RWPE2 (cell line): ENCODE results near the gene SLC23A1.

Experiments used
- ATAC-seq: fragments of 200-7000 bp; cut with Tn5 transposase; 3 replicates; pipeline ENCODE4 v1.9.1; 2021; ENCODE audit warnings: low read depth
- DNase-seq: peaks from one replicate; pipeline ENCODE4 v3.0.0-alpha.2; 2020; ENCODE audit warnings: low spot score
- H3K27ac ChIP-seq: fragments of 450-650 bp; 2 replicates; pipeline ENCODE4 v1.5.1; 2017; ENCODE audit warnings: mild to moderate bottlenecking; ENCODE audit not compliant: poor library complexity, severe bottlenecking
- H3K27me3 ChIP-seq: fragments of 250-450 bp; sonication (Bioruptor Pico); 2 replicates; pipeline ENCODE4 v1.5.1; 2021; ENCODE audit warnings: mild to moderate bottlenecking, moderate library complexity; ENCODE audit not compliant: insufficient read depth, poor library complexity, severe bottlenecking
- H3K36me3 ChIP-seq: fragments of 250-450 bp; sonication (Bioruptor Pico); 2 replicates; pipeline ENCODE4 v1.5.1; 2020; ENCODE audit warnings: low read depth, mild to moderate bottlenecking, moderate library complexity
- H3K4me1 ChIP-seq: fragments of 250-450 bp; sonication (Bioruptor Pico); 2 replicates; pipeline ENCODE4 v1.5.1; 2021; ENCODE audit warnings: mild to moderate bottlenecking, moderate library complexity; ENCODE audit not compliant: insufficient read depth, poor library complexity, severe bottlenecking
- H3K4me3 ChIP-seq: fragments of 250-450 bp; sonication (Bioruptor Pico); 2 replicates; pipeline ENCODE4 v1.5.1; 2021; ENCODE audit warnings: mild to moderate bottlenecking, moderate library complexity; ENCODE audit not compliant: severe bottlenecking
- H3K9me3 ChIP-seq: fragments of 250-450 bp; sonication (Bioruptor Pico); 2 replicates; pipeline ENCODE4 v1.5.1; 2021; ENCODE audit warnings: mild to moderate bottlenecking, moderate library complexity; ENCODE audit not compliant: severe bottlenecking
- CTCF ChIP-seq: fragments of 450-650 bp; IDR thresholded peaks from one replicate; pipeline ENCODE4 v1.5.1; 2017; ENCODE audit warnings: mild to moderate bottlenecking, moderate library complexity; ENCODE audit not compliant: poor library complexity, severe bottlenecking

The SLC23A1 gene

GRCh38 chr5:139425497-139425896 is 42.4 kb upstream of the SLC23A1 start:
- DNase-seq (no peak), ATAC-seq (no peak)
- Histone ChIP-seq H3K4me1 (no peaks in the 10 kb centered on the region), H3K27me3 (no peaks in the 10 kb centered on the region), H3K4me3 (no peak overlapping the region), H3K9me3 (no peaks in the 10 kb centered on the region), H3K36me3 (peaks cover 9% of the 10 kb centered on the region), H3K27ac (no peak overlapping the region)
- no peak for TF ChIP-seq CTCF

DNA sequence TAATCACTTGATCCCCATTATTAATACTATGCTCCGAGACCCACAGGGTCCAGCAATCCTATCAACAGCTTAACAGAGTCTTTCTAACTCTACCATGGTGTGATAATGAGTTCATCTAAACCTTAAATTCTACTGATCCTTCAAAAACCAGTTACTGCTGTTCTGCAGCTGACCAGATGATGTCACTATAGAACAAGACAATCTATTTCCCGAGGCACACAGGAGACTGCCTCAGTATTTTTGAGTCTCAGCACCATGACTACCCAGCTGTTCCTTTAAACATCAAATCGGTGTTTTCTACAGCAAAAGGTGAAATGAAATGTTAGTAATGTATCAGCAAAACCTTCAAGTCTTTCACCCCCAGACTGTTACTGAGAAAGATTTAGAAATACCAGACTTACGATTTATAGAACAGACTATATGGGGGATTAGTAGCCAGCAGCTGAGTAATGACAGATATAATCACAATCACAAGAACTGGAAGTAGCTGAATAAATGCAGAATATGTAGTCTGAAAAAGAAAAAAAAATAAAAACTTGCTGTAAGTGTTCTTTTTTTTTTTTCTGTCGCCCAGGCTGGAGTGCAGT is 39.3 kb upstream of the SLC23A1 start:
- TF ChIP-seq CTCF: peak; percentile 98
- no peak overlapping the region for H3K4me3 ChIP-seq
- DNase-seq (no peak), ATAC-seq (peak; percentile 79)
- H3K27ac ChIP-seq: no peak overlapping the region
- H3K27me3 ChIP-seq: no peaks in the 10 kb centered on the region
- no peaks in the 10 kb centered on the region for H3K4me1 ChIP-seq
- H3K36me3 ChIP-seq: peaks cover 16% of the 10 kb centered on the region; the same call in 1 of the 2 replicates
- no peaks in the 10 kb centered on the region for H3K9me3 ChIP-seq

- no peak overlapping the region for H3K27ac ChIP-seq
- ATAC-seq: no peak
- no peaks in the 10 kb centered on the region for H3K4me1 ChIP-seq
- no peak overlapping the region for H3K4me3 ChIP-seq
- peaks cover 13% of the 10 kb centered on the region; the same call in 1 of the 2 replicates for H3K36me3 ChIP-seq
- TF ChIP-seq CTCF: no peak
- DNase-seq: no peak
- H3K9me3 ChIP-seq: no peaks in the 10 kb centered on the region
- H3K27me3 ChIP-seq: no peaks in the 10 kb centered on the region
These were observed 36.4 kb upstream of the SLC23A1 start for GRCh38 chr5:139419226-139420192.

DNA sequence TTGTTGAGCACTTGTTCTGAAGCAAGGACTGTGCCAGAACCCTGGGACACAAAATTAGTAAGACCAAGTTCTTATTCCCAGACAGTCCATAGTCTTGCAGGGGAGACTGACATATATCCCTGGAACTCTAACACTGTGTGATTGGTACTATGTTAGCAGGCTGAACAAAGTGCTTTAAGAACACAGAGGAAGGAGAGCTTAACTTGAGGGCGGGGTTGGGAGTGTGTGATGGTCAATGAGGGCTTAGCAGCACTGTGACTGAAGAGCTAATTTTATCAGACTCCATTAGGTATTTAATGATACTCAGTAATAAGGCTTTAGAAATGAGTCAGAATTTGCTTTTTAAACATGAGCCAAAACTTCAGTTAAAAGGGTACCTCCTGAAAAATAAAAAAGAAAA is 35.7 kb upstream of the SLC23A1 start:
- no peak overlapping the region for H3K27ac ChIP-seq
- H3K36me3 ChIP-seq: peaks cover 13% of the 10 kb centered on the region; the same call in 1 of the 2 replicates
- ATAC-seq (no peak), DNase-seq (no peak)
- no peaks in the 10 kb centered on the region for H3K27me3 ChIP-seq
- H3K9me3 ChIP-seq: no peaks in the 10 kb centered on the region
- TF ChIP-seq CTCF: no peak
- H3K4me3 ChIP-seq: no peak overlapping the region
- H3K4me1 ChIP-seq: no peaks in the 10 kb centered on the region

GRCh38 chr5:139417214-139417613 is 34.1 kb upstream of the SLC23A1 start:
- Histone ChIP-seq H3K27me3 (no peaks in the 10 kb centered on the region), H3K9me3 (no peaks in the 10 kb centered on the region), H3K4me1 (no peaks in the 10 kb centered on the region), H3K4me3 (no peak overlapping the region), H3K27ac (no peak overlapping the region), H3K36me3 (peaks cover 13% of the 10 kb centered on the region; the same call in 1 of the 2 replicates)
- DNase-seq: no peak
- ATAC-seq: no peak
- TF ChIP-seq CTCF: no peak
